Inferior parietal cortex (tissue), 1 donor: Measurements from ENCODE around the gene TSHR.
"Not testable (repeated sequence)": the region's sequence is repeated elsewhere in the genome, so short reads cannot be mapped to it uniquely, and the experiment has no call there.

Experiments used
- DNase-seq: peaks from one replicate; pipeline ENCODE4 v3.0.0-alpha.2; 2016; ENCODE audit errors: extremely low spot score

The TSHR gene

DNA sequence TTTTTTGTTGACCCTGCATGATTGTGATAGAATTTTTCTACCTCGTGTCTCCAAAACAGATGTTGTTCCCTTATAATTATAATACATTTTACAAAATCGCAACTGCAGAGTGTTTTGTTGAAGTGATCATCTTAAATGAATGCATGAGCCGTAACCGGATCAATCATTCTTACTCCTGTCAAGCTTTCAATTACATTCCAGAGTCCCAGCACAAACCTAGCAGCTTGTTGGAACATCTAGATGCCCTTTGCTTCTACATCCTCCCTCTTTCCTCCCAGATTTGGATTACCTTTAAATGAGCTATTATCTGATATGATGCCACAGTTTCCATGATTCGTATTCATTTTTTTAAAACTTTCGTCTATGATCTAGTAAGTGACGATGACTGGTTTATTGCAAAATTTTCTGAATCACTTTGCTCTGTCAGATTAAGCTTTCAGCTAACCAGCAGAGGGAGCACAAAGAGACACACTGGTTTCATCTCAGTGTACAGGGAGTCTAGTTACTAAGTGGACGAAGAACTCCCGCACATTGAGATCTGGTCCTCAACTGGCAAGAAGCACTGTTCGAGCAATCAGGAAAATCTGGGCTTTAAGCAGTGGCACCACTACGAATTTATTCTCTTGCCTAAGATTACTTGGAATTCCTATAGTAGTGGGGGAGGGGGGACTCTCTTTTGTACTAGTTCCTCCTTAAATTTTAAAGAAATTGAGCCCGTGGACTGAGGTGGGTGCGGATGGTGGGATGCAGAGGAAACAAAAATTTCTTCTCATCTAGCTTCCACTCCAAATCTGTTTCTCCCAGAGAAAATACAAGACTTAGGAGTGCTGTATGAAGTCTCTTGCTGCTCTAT, 40.9 kb downstream of the TSHR start:
- DNase-seq = peak; percentile 82

DNA sequence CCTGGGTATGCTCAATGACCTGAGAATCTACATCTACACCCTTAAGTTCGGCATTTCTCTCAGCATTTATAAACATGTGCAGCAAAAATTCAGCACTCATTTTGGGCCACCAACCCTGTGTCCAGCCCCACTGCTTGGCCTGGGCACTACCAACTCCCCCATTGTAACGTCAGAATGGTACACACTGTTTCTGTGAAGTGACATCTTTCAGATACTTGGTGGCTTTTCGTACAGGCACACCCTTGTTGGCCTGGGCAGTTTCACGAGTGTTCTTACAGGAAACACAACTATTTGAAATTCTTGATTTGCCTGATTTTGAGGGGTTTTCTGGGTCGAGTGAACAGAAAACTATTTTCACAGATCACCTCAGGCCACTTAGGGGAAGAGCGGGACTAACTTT, 46.0 kb downstream of the TSHR start:
- no peak for DNase-seq

- no peak for DNase-seq
These were observed 49.2 kb downstream of the TSHR start for GRCh38 chr14:81004575-81004974.

DNA sequence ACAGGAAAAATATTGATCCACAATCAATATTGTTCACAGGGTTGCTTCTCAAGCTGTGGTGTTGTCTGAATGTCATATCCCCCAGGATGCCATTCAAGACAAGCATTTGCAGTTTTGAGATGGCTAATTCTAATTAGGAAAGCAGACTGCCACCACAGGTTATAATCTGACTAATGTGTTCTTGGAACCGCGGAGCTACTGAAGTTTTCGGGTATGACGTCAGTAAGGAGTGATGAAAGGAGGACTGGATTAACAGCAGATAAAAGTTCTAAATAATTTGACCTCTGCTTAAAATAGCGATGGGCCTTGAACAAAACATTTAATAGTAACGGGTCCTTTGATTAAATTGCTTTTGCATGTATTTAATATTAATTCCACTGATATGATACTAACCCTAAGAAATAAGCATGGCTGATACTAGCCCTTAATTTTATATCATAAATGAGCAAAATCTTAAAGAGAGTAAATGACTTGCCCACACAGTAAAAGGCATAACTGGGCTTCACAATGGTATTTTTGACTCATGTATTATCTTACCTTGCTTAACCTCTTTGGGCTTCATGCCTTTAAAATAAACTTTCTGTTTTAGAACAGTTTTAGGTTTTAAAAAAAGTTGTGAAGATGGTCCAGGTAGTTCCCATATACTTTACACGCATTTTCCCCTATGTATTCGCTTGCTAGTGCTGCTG, 50.3 kb downstream of the TSHR start:
- no peak for DNase-seq

- no peak for DNase-seq
These were observed 50.8 kb downstream of the TSHR start for GRCh38 chr14:81006266-81006665.

DNA sequence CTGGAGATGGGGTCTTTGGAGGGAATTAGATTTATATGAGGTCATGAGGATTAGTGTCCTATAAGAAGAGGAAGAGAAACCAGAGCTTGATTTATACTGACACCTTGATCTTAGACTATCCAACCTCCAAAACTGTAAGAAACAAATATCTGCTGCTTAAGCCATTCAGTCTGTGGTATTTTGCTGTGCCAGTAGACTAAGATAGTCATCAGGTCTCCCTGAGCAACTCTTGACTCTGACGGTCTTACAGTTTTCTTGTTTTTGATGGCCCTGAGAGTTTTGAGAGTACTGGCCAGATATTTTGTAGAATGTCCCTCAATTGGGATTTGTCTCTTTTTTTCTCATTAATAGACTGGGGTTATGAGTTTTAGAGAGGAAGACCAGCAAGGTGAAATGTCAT, 51.7 kb downstream of the TSHR start:
- DNase-seq = no peak

DNA sequence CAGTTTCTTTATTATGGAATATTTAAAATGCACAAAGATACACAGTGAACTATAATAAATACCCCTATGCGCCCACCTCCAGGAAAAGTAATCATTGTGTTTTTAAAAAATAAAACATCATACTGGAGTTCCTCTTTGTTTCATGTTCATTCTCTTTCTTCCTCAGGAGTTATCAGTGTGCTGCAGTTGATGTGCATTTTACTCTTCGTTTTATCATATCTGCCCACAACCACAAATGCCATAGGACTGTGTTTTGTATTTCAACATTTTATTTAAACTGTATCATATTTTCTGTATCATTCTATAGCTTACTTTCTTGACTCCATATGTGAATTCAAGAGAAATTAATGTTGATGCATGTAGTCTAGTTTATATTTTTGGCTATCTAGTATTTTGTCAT, 53.9 kb downstream of the TSHR start:
- DNase-seq = no peak

GRCh38 chr14:81018251-81018650, 62.8 kb downstream of the TSHR start:
- DNase-seq = no peak

GRCh38 chr14:81018684-81019083, 63.3 kb downstream of the TSHR start:
- no peak for DNase-seq

DNA sequence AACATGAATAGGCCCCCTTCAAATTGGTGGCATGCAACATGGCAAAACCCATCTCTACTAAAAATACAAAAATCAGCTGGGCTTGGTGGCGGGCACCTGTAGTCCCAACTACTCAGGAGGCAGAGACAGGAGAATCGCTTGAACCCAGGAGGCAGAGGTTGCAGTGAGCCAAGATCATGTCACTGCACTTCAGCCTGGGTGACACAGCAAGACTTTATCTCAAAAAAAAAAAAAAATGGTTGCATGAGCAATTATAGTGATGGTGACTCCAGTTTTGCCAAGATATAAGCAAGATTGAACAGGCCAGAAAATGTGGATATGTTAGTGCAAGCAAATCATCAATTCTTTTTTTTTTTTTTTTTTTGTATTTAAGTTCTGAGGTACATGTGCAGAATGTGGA, 63.7 kb downstream of the TSHR start:
- DNase-seq = not testable (repeated sequence)

- no peak for DNase-seq
These were observed 67.8 kb downstream of the TSHR start for GRCh38 chr14:81023095-81023710.

DNA sequence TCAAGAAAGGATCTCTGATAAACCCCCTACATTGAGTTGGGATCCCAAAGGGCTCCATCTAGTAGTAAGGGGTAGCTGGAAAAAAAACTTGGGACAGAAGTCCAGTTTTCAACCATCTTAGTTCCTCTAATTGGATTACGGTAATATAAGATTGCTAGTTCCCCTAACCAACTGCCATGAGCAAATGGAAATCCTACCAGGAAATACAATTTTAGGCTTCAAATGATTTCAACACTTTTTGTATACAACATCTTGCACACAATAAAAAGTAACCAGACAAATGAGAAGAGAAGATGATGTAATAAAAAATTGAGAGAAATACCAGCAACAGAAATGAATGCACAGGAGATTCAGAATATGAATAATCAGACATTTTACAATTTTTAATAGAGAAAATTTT, 73.0 kb downstream of the TSHR start:
- DNase-seq = no peak

DNA sequence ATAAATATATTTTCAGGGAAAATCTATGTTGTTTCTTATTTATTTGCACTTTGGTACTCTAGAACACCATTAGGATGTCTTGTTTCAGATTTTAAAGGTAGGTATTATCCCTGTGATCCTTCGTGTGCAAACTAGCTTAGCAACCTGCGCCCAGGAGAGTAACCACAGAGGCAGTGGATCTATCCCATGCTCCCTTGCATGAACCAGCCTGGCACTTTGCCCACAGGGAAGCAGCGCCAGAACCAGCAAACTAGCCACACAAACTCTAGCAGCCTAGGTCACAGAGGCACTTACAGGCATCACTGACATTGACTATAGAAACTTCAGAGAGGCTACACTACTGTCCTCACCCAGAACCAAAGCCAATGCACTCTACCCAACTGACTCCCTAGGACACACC, 76.1 kb downstream of the TSHR start:
- no peak for DNase-seq

DNA sequence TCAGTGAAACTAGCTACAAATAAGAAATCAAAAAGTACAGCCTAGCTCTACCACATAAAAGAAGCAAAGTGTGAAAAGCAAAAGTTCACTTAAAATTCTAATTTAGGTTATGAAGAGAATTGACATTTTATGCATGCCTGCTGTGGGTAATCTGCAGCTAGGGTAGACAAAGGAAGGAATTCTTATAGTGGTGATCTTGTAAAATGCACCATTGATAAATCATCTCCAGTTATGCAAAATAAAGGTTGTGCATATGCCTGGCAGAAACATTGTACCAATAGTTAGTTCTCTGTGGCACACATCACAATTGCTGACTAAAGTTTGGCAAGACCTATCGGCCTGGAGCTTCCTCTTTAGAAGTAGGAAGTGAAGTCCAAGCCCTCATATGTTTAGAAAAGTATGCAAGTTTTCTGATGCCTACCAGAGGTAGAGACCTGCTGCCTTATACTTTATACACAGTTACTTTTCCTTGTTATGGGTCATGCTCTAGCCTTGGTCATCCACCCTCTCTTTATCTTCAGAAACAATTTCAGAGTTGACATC, 78.3 kb downstream of the TSHR start:
- DNase-seq = peak; percentile 4

DNA sequence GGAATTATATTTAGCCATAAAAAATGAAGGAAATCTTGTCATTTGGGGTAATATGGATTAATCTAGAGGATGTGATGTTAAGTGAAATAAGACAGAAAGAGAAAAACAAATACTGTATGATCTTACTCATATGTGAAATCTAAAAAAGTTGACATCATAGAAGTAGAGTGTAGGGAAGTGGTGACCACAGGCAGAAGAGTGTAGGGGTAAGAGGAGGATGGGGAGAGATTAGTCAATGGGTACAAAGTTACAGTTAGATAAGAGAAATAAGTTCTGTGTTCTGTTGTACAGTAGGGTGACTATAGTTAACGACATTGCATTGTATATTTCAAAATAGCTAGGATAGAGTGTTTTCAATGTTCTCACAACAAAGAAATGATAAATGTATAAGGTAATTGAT, 87.0 kb downstream of the TSHR start:
- DNase-seq = no peak

DNA sequence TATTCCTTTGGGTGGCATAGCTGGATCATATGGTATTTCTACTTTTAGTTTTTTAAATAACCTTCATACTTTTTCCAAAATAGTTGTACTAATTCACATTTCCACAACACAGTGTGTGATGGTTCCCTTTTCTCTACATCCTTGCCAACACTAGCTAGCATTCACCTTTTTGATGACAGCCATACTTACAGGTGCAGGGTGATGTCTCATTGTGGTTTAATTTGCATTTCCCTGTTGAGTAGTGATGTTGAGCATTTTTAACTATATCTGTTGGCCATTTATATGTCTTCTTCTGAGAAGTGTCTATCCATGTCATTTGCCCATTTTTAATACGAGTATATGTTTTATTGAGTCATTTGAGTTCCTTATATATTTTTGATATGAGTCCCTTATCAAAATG, 96.1 kb downstream of the TSHR start:
- no peak for DNase-seq

DNA sequence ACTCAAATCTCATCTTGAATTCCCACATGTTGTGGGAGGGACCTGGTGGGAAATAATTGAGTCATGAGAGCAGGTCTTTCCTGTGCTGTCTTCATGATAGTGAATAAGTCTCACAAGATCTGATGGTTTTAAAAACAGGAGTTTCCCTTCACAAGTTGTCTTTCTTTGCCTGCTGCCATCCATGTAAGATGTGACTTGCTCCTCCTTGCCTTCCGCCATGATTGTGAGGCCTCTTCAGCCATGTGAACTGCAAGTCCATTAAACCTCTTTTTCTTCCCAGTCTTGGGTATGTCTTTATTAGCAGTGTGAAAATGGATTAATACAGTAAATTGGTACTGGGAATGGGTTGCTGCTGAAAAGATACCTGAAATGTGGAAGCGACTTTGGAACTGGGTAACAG, 98.6 kb downstream of the TSHR start:
- not testable (repeated sequence) for DNase-seq

DNA sequence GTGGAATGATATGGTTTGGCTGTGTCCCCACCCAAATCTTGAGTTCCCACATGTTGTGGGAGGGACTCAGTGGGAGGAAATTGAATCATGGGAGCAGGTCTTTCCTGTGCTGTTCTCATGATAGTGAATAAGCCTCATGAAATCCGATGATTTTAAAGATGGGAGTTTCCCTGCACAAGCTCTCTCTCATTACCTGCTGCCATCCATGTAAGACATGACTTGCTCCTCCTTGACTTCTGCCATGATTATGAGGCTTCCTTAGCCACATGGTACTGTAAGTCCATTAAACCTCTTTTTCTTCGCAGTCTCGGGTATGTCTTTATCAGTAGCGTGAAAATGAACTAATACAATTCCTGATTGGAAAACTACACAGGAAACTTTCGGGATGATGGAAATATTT, 100.5 kb downstream of the TSHR start:
- no peak for DNase-seq

GRCh38 chr14:81062380-81062779, 107.0 kb downstream of the TSHR start:
- DNase-seq = no peak

- peak; percentile 15 for DNase-seq
These were observed 107.4 kb downstream of the TSHR start for GRCh38 chr14:81062816-81063215.

DNA sequence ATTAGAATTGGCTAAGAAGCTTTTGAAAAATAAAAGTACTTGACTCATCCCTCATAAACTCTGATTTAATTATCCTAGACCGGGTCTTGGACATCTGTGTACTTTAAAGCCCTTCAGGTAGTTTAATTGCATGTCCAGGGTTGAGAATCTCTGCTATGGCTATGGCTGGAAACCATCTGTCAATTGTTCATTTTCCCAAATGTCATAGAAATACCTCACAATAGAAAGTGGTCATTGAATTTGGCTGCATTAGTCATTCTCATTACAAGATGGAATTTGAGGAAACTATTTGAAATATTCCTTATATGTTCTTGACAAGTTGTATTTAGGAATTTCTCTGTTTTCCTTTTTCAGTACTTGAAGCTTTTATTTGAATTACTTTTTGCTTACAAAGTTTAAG, 111.3 kb downstream of the TSHR start:
- DNase-seq = no peak

GRCh38 chr14:81067156-81067555, 111.7 kb downstream of the TSHR start:
- DNase-seq = no peak
